Putamen (tissue), 1 donor: ENCODE results near the gene FCRL6.
A peak's percentile ranks its signal among the peaks of the same experiment; 100 is the strongest.

Source experiments
- DNase-seq: peaks from one replicate; pipeline ENCODE4 v3.0.0-alpha.2; 2016; ENCODE audit warnings: low spot score

Gene FCRL6, protein sequence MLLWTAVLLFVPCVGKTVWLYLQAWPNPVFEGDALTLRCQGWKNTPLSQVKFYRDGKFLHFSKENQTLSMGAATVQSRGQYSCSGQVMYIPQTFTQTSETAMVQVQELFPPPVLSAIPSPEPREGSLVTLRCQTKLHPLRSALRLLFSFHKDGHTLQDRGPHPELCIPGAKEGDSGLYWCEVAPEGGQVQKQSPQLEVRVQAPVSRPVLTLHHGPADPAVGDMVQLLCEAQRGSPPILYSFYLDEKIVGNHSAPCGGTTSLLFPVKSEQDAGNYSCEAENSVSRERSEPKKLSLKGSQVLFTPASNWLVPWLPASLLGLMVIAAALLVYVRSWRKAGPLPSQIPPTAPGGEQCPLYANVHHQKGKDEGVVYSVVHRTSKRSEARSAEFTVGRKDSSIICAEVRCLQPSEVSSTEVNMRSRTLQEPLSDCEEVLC

DNA sequence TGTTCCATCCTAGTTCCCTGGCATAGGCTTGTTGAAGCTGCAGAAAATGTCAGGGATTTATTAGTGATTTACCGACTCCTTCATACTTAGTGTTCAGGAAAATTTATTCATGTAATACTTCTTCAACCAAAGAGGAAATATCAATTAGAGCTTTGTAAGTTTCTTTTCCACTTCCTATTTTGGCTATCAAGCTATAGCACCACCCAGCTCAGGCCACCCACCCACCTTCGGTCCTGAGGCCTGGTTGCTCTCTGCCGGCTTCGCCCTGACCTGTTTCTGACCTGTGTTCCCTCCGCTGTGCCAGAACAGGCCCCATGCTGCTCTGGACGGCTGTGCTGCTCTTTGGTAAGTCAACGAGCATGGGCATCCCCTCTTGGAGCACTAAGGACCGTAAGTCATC is at the start of gene FCRL6:
Gene FCRL6 (plus strand): TSS at position 250 of the 400 bp plus-strand sequence. CDS start 65 bp downstream, at position 315.
- DNase-seq = no peak

DNA sequence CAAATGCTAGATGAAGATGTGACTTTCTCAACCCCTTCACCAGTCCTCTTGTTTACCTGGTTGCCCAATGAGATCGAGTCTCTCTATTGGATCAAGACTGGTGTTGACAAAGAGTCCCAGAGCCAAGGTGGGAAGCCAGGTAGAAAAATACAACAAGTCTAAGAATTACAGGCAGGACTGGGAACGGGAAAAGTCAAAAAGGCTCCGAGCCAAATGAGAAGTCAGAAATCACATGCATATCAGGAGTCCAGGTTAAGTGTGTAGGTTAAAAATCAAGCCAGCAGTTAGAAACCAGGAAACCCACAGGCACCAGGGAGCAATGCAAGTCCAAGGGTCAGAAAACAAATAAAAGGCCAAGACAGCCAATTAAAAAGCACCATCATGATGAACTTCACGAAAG is 48.8 kb upstream of the FCRL6 start:
- DNase-seq = no peak

DNA sequence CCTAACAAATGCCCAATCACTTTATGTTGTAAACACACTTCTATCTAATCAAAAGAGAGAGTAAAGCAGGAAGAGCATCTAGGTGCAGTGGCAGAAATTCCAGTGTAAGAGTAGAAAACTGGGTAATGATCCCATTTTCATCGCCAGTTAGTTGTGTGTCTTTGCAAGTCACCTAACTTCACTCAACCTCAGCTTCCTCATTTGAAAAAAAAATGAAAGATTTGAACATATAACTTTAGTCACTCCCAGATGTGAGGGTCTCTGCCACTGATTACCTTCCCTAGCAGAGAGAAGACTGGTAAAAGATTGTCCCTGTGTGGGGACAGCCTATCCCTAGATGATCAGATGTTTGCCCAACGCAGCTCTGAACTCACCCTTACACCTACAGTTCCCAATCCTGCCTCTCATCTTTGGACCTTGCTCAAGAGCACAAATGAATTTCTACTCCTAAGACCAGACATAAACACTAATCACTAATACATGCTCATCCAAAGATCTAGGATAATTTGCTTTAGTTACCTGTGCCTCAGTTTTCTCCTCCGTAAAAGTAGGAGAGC is 46.6 kb upstream of the FCRL6 start:
- DNase-seq = no peak

DNA sequence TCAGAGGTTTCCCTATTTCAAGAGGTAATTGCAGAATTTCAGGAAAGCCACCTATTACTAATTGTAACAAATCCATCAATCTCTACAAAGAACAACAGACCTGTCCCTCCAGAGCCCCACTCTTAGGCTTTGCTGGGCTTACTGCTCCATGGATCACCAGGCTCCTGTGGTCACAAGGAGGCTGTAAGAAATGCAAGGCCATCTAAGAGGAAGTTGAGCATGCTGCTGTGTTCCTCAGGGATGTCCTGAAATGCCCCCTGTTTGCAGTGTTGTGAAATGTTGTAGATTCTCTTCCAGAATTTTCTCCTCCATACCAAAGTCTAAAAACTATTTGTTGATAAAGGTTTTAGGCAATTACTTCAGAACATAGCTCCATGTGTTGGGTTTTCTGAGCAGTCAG is 45.8 kb upstream of the FCRL6 start:
- no peak for DNase-seq

DNA sequence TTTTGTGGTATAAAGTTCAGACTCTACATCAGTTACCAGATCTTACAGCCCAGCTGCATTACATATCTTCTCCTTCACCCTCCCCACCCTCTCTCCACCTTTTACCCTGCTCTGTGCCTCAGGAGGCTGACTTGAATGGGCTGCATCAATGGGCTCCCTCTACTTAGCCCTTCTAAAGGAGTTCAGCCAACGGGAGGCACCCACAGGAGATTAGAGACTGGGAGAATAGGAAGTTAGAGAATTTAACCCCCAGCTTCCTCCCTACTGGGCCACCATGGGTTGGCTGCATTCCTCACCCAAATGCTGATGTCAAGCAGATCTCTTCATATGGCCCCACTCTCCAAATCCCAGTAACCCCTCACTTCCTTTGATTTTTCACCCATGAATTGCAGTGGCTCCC is 38.5 kb upstream of the FCRL6 start:
- DNase-seq = no peak

DNA sequence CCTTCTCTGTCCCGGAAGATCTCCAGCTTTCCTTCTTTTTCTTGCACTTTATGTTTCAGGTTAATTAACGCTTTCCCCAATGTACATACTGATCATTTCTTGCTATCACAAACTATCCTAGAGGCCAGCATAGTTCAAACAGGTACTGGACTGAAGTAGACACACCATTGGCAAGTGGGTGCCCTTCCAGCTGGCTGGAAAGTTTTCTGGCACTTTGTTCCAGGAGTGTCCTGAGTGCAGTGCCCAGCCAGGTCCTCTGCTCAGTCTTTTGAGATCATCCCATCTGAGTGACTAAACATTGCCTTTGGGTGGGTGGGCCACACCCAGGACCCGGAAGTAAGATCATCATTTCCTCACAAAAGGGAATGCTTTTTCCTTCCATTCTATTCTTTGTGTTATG is 36.4 kb upstream of the FCRL6 start:
- no peak for DNase-seq

DNA sequence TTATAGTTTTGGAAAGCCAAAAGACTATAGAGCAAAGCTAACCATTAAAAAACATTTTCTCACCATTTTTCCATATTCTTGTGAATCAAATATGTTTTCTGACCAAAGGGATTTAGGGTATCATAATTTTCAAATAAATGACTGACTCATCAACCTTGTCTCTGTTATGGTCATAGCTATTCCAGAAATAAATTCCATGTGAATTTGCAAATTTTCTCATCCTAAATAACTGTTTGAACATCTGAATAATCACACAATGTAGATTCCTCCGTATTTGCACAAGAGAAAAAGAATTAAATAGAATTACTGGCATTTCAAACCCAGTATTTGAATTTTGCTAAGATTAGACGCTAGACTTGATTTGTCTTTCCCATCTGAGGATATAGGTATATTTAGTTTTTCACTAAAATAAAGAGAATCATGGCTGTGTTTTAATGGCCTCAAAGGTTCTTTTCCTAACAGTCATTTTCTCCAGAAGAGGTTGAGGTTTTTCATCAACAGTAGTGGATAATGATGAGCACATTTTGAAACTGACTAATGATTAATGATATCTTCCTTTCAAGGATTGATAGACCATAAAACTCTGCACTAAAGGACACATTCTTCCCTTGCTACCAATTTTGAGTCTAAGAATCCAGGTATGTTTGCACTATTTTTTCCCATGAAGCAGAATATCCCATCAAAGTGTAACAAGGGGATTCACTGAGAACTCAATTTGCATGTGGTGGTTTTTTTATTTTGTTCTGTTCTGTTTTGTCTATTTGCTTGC is 30.8 kb upstream of the FCRL6 start:
- no peak for DNase-seq

DNA sequence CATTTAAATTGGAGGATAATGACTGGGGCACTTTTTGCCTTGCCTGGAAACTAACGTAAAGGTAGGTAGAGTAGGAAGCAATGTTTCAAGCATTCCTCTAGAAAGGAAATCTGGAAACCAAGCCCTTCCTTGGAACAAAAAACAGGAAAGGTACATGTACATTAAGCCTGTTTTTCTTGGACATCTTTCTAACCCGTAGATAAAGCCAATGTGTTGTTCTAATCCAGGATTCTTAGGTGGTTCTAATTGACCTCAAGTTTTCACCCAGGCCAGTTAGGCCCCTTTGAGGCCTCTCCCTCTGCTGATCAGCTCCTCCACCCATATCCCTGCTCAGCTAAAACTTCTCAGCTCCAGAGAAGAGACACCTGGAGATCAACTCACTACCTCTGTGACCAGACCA is 27.7 kb upstream of the FCRL6 start:
- no peak for DNase-seq

DNA sequence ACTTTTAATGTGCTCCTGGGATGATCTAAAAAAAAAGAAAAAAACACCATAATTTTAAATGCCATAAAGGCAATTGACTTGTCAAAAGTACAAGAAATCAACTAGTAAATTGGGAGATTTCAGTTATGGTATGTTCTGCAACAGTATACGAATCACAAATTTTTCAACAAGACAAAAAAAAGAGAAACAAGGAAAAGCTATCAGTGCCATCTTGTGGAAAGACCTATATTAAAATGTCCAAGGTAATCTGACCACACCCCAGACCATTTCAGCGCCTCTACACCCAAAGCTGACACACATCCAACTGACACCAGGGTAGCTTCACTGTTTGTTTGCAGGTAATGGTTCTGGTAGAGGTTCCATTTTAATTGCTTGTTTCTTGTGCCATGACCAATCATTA is 26.4 kb upstream of the FCRL6 start:
- DNase-seq = no peak

DNA sequence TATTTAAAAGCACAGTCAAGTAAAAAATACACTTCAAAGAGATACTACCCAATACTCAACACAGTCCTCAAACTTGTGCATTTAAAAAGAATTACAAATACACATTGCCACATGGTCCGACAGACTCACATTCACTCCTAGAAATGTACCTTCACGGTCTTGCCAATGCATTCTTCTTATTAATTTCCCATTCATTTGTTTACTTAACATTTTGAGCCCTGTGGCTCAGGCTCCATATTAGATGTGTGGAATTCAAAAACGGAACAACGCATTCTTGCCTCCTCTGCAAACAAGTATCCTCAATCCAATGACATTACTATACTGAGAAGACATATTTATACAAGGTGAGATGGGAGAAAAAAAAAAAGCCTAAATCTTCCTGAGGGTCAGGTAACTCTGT is 23.9 kb upstream of the FCRL6 start:
- DNase-seq = no peak

DNA sequence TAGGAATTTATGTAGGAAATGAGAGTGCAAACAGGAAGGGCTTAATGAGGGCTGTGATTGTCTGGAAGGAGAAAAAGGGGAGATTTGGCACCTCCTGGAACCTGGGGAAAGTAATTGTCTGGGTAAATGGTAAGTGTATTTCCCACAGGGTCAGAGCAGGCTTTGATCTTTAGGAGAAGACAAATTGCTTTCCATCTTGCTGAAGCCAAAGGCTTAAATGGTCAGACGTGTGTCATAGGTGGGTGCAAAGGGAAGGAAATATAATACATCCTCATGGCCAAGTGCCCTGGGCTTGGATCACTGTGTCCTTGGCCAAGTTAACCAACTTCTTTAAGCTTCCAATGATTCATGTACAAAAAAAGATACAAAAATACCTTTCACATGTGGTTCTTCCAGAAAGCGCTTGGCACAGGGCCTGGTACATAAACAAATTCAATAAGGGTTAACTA is 22.7 kb upstream of the FCRL6 start:
- DNase-seq = no peak

DNA sequence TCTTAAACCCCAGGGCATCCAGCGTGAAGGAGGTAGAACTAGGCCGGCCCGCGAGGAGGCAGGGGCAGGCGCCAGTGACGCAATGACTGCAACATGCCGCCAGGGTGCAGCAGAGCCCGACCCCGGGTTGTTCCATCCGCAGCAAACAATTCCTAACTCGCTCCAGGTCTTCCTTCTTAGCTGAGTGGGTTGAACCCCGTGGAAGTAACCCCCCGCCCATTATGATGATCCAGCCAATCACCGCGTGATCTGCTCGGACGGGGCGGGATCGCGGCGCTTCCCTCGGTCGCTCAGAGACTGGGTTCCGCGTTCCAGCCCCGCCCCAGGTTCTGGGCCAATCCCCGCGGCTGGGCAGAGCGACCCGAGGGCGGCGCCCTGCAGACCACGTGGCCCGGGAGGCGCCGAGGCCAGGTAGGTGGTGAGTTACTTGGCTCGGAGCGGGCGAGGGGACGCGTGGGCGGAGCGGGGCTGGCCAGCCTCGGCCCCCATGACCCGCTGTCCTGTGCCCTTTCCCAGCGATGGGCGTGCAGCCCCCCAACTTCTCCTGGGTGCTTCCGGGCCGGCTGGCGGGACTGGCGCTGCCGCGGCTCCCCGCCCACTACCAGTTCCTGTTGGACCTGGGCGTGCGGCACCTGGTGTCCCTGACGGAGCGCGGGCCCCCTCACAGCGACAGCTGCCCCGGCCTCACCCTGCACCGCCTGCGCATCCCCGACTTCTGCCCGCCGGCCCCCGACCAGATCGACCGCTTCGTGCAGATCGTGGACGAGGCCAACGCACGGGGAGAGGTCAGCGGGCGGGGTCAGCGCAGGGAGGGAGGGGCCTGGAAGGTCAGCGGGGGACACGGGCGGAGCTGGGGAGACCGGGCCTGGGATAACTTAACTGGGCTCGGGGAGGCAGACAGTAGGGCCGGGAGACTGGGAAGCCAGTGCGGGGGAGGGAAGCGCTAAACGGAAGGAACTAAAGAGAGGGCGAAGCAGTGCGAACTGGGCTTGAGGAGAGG is 21.3 kb upstream of the FCRL6 start, which contains the start of gene DUSP23:
Gene DUSP23 (plus strand): TSS at position 380 of the 1,000 bp plus-strand sequence. CDS start 139 bp downstream, at position 519.
- peak; percentile 97 for DNase-seq

DNA sequence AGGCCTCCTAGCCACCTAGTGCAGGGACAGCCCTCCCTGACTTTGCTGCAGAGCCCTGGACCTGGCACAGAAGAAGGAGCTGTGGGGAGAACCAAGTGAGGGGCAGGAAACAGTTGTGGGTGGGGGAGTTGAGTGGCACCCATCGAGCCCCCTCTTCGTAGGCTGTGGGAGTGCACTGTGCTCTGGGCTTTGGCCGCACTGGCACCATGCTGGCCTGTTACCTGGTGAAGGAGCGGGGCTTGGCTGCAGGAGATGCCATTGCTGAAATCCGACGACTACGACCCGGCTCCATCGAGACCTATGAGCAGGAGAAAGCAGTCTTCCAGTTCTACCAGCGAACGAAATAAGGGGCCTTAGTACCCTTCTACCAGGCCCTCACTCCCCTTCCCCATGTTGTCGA is 20.2 kb upstream of the FCRL6 start:
- no peak for DNase-seq

DNA sequence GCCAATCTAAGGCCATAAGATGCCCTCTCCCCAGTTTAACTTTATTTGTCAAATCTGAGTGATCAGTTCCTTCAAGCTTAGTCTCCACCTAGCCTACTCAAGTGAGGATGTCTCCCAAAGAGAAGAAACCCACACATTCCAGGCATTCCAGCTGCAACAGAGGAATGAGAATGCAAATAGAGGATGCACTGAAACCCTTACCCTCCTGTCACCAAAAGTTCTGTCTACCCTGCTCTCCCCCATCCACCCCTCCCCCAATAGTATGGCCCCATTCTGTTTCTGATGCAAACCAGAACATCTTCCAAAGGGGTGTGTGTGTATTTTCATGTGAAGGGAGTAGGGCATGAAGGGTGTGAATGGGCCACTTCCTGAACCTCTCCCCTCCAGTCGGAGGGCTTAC is 18.4 kb upstream of the FCRL6 start:
- DNase-seq = no peak

DNA sequence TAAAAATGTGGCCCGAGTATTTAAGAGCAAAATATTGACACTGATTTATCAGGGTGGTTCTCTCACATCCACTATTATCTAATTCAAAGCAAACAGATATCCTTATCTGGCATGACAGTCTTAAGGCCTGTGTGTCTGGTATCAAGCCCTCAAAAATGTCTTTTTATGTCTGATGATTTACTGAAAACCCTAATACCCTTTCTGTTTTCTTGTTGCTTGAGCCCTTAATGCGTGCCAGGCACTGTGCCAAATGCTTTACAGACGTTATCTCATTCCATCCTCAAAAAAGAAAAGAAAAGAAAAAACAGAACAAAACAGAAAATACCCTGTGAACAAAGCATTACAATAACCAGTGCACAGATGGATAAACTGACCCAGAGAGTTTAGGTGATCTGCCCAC is 15.7 kb upstream of the FCRL6 start:
- DNase-seq = no peak

DNA sequence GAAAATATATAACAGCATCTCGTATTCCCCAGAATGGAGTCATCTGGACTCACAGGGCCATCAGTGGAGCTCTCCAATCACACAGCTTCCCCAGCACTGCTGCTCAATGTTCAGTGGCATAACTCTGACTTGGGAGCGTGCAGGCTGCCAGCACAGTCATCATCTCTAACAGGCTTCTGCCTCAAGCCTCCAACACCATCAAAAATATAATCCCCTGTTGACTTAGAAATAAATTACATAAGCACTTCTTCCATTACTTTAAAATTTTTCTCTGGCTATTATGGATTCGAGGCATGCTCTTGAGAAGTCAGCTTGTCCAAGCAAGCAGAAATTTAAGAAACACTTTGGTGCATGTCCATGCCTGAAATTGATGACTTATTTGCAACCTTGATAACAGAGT is 15.2 kb upstream of the FCRL6 start:
- no peak for DNase-seq

DNA sequence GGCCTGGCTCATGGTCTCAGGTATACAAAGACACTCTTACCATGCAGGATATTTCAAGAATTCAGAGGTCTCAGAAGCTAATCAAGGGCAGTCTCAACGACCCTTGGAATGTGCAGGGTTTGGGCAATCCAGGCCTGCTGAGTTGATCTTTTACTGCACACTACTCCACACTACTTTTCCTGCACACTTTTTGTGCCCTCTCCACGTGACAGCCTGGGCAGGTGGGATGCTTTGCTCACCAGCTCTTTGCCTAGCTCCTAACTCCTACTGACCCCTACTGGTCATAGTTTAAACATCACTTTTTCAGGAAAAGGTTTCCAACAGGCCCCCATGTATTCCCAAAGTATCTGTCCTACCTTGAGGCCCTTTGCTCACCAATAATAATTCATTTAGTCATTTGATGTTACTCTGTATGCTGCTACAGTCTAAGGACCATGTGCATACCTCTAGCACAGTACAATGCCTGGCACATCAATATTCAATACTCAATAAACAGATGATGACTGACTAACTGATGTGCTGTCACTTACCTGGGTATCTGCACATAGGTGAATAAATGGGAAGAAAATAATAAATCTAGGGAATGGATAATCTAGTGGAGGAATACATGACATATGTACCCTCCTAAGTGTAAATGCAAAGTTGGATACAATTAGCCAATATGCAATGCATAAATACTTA is 11.8 kb upstream of the FCRL6 start:
- no peak for DNase-seq

DNA sequence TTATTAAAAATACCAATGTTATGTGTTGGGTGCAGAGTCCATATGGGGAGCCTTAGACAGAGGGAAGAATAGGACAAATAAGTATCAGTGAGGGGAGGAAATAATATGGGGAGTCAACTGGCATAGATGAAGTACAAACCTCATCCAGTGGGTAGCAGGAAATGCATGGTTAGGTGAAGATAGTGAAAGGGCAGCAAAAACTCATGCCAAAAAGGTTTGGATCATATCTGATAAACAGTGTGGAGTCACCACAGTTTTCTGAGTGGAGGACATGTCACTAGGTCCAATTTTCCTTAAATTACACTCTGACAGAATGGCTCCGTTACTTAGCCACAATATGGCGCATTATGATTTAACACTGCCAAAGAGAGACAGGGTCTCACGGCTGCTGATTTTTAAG is 11.1 kb upstream of the FCRL6 start:
- no peak for DNase-seq

DNA sequence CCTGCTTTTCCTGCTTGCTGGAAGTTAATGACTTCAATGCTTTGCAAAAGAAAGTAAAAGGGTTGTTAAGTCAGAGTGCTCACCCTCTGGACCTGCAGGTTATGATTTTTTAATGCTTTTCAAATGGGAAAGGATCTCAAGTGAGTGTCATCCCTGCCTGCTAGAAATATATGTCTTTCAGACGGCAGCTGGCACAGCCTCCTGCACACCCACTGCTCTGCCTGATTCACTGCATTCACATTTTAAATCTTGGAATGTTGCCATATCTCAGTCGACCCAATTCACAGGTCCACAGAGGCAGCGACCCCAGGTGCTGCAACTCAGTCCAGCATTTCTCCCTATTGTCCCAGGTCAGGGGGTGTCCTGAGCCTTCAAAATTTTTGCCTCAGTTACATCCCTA is 10.7 kb upstream of the FCRL6 start:
- DNase-seq = no peak

DNA sequence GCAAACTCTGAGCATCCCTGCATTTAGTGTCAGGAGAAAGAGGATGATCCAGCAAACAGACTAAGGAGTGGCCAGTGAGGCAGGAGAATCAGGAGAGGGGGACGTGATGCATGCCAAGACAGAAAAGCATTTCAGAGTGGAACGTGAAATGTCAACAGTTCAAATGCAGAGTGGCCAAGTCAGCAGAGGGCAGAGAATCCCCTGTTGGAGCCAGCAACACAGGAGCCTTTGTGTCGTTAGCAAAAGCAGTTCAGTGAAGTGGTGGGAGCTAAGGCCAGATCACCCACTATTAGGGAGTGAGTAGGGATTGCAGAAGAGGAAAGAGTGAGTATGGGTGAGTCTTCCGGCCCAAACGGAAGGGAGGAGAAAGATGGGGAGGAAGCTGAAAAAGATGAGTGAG is 6.6 kb upstream of the FCRL6 start:
- no peak for DNase-seq

DNA sequence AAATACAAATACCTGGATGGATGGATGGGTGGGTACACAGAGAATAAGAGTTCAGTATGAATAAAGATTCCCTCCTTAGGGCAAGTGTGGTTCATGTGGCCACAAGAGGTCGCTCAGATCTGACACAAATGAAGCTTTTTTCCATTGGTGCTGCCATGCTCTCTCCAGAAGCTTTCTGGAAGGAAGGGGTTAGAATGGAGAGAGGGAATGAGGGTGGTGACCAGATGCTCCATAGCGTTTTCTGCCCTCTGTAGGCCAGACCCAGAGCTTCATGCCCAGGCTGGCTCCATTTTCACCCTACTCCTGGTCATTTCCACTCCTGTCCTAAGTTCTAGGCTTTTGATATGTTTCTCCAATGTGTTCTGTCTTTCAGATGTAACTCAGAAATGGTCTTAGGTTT is 3.3 kb upstream of the FCRL6 start:
- peak; percentile 50 for DNase-seq
